ENCODE measurements around the gene CACNA1C.

The CACNA1C gene

DNA sequence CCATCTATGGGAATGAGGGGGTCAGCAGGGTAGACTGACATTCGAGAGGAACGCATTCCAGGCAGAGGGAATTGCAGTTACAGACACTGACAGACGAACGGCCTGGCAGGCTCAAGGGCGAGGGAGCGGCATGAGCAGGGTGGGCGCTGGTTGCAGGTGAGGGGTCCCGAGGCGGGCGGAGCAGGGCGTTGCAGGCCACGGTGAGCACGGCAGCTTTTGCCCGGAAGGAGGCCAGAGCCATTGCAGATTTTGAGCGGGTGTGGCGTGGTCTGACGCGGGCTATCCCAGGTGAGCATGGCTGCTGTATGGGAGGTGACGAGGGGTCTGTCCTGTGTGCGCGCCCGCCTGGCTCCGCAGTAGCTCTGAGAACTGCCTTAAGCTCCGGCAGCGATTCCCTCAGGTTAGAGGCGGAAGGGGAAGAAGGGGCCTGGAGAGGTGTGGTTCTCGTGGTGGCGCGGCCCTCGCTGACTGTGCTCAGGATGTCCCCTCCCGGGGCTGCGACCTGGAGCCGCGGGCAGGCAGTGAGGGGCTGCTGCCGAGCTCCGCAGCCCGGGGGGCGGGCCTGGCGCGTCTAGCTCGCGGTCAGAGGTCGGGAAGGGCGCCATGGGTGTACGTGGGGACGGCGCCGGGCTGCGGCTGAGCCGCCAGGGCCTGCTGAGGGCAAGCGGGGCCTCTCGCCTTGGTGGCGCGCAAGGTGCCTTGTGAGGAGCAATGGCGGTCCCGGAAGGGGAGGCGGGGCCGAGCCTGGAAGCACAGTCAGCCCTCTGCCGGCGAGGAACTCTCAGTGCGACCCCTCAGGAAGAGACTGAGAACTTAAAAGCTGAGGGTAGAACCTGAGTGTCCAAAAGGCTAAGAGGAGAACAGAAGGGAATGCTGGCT, 177.1 kb downstream of the CACNA1C start:
- no peak for DNase-seq (ENCODE audit: low read depth in 3 of 3, low spot score in 1 of 3)

GRCh38 chr12:2231011-2231595, 178.3 kb downstream of the CACNA1C start:
- no peak for DNase-seq (ENCODE audit: low read depth in 3 of 3, low spot score in 1 of 3)

DNA sequence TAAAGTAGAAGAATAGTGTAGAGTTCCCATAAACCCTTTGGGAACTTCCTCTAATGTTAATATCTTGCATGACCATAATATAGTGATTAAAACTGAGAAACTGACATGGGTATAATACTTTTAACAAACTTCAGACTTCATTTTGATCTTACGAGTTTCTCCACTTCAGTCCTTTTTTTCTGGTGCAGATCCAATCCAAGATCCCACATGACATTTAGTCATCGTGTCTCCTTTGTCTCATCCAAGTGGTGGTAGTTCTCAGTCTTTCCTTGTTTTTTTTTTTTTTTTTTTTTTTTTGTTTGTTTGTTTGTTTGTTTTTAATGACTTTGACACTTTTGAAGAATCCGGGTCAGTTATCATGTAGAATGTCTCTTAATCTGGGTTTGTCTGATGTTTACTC, 179.2 kb downstream of the CACNA1C start:
- DNase-seq (ENCODE audit: low read depth in 3 of 3, low spot score in 1 of 3), result no peak

- no peak for DNase-seq (ENCODE audit: low read depth in 3 of 3, low spot score in 1 of 3)
These were observed 180.2 kb downstream of the CACNA1C start for GRCh38 chr12:2233034-2233433.

DNA sequence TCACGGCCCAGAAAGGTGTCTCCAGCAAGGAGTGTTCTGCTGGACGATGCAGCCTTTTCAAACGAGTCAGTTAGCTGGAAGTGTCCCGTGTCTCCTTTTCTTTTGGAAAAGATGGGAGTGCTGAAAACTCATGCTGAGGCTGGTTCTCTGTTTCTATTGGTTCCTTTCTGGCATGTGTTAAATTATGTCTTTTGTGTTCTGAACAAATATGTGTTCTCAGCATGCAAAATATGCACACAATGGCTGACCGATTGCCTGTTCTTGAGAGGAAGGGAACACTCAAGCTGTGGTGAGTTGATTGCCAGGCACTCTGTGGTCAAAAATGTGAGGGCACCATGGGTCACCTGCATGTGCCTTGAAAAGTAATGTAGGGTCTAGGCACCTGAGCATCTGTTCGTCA, 181.3 kb downstream of the CACNA1C start:
- DNase-seq (ENCODE audit: low read depth in 3 of 3, low spot score in 1 of 3), result no peak

GRCh38 chr12:2234646-2235350, 182.0 kb downstream of the CACNA1C start:
- DNase-seq (ENCODE audit: low read depth in 3 of 3, low spot score in 1 of 3), result no peak

DNA sequence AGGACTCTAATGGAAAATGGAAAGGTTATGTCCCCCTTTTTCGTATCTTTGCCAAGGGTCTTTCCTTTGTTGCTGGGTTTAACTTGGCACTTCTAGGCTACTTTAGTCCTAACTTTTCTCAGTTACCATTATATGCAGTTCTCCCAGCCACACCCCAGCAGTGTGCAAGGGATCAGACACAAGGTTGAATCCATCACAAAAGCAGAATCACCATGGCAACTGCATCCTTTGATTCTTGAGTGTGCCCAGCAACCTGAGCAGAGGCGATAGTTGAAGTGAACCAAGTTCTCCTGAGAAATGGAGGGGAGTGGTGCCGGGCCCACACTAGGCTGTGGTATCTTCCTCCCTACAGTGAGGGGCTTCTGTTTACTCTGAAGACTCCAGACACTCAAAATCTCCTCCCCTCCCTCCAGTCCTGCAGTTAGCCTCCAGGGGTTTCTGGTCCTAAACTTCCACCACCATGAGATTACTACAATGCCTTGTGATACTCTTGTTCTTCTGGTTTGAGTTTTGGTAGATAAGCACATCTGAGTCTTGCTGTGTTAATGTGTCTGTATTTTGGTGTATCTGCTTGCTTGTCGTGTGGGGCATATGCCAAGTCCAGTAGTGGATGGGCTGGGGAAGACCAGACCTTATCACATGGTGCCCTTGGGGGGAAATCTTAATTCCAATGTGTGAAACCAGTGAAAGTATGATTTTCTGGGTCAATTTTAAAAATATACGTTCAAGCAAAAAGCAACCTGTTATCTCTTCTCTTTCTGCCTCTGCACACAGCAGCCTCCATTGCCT, 183.9 kb downstream of the CACNA1C start:
- no peak for DNase-seq (ENCODE audit: low read depth in 3 of 3, low spot score in 1 of 3)

DNA sequence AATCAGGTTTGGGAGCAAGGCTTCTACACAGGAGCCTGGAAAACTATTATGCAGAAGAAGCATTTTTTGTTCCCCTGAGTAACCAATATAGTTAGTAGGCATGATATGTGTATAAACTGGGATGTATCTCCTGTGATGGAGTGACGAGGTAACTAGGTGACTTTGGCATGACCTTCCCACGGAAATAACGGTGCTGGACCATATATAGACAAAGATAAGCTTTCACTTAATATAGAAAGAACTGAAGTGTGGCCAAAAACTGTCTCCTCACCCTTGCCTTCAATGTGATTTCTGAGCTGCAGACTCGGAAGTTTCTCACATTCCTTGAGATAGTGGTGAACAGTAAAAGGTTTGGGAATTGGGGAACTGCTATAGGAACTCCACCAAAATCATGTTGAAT, 185.3 kb downstream of the CACNA1C start:
- DNase-seq (ENCODE audit: low read depth in 3 of 3, low spot score in 1 of 3), result no peak

- DNase-seq (ENCODE audit: low read depth in 3 of 3, low spot score in 1 of 3), result no peak
These were observed 186.6 kb downstream of the CACNA1C start for GRCh38 chr12:2239381-2239871.

- no peak for DNase-seq (ENCODE audit: low read depth in 3 of 3, low spot score in 1 of 3)
These were observed 187.6 kb downstream of the CACNA1C start for GRCh38 chr12:2240390-2240789.

DNA sequence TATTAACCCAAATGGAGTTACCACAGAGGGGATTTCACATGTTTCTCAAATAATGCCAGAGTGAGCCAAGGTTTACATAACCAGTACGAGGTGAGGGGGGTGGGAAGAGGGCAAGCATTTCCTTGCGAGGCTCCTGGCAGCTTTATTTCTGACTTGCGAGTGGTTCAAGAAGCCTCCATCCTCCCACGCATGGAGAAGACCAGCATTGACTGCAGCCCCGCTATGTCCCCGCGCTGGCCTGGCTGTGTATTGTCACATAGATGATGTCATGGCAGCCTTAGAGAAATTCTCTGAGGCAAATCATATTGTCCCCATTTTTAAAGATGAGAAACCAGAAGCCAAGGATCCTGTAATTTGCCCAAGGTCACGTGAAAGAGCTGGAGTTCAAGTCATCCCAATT, 188.2 kb downstream of the CACNA1C start:
- DNase-seq (ENCODE audit: low read depth in 3 of 3, low spot score in 1 of 3), result no peak

DNA sequence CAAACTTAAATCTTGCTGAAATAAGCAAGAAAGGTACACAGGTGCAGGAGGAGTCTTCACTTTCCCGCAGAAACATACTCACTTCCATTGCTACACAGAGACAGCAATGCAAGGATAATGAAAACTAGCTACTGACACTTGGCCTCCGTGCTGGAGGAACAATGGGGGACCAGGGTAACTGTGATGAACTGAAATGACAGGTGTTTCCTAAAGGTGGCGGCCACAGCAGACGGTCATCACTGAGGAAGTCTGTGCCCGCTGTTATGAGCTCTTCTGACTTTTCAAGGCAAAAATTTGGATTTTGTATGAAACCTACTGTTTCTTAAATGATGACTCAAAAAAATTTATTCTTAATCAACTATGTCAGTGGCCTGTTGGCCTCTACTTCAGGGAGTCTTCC, 189.4 kb downstream of the CACNA1C start:
- DNase-seq (ENCODE audit: low read depth in 3 of 3, low spot score in 1 of 3), result no peak

DNA sequence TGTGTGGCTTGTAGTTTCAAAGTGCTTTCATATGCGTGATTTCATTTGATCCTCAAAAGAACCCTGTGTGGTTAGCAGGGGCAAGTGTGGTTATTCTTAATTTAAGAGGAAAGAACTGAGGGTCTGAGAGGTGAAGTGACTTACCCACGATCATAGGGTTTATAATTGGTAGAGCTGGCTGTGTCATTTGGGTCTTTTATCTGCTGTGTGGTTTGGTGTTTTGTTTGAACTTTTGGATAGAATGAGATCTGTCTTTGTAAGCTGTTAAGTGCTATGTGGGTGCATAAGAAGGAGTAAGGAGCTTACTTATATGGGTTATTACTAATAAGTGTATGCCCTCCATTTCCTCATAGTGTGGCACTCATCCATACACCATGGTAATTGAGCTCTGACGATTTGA, 190.0 kb downstream of the CACNA1C start:
- no peak for DNase-seq (ENCODE audit: low read depth in 3 of 3, low spot score in 1 of 3)

GRCh38 chr12:2243275-2243674, 190.5 kb downstream of the CACNA1C start:
- DNase-seq (ENCODE audit: low read depth in 3 of 3, low spot score in 1 of 3), result no peak

DNA sequence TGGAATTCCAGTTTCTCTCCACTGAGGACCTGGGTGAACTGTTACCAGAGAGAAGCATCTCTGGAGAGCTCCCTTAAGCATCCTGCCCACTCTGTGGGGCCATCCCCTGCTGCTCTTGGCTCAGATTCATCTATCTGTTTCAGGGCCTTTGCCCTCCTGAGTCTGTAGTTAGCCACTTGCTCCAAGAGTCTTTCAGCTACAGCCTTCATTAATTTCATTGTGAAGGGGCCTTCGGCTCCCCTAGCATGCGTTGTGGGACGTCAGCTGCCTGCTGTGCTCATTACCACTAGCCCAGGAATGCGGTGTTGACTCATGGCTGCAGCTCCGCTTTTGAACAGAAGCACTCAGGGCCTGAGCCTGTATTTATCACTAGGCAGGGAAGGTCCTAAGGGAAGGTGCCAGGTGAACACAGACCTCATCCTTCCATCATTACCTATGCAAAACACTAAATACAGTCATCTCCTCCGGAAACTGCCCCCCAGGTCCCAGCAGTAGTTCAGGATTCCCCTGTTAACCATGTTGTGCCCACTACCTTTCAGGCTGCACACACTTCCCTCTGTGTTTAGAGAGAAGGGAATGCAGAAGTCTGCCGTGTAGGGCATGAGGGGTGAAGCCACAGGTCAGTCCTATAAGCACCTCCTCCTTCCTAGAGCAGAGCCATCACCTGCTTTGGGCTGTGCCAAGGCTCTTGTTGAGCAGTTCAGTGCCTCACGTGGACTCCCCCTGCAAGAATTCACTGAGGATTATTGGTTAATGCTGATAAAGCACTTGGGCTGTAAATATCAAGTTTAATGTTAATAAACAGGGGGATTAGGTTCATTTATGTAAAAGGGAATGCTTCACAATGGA, 191.4 kb downstream of the CACNA1C start:
- DNase-seq (ENCODE audit: low read depth in 3 of 3, low spot score in 1 of 3), result no peak

- no peak for DNase-seq (ENCODE audit: low read depth in 3 of 3, low spot score in 1 of 3)
These were observed 193.6 kb downstream of the CACNA1C start for GRCh38 chr12:2246358-2246757.

- DNase-seq (ENCODE audit: low read depth in 3 of 3, low spot score in 1 of 3), result no peak
These were observed 194.3 kb downstream of the CACNA1C start for GRCh38 chr12:2247120-2247519.

DNA sequence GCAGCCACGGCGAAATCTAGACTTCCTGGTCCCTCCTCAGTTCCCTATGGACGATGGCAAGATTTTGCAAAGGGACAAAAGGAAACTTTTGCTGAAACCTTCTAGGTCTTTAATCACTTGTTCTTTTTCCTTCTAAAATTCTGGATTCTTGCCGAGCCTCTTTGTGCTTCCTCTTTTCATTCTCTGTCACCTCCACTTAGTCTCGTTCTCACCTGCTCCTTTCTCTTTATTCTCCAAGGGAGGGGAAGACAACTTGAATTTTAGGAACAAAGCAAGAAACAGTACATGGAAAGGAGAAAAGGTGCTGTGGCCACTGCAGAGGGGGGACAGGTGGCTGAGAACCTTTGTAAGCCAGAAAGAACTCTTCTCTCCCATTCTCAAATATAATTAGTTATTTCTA, 194.8 kb downstream of the CACNA1C start:
- DNase-seq (ENCODE audit: low read depth in 3 of 3, low spot score in 1 of 3), result no peak

GRCh38 chr12:2248087-2248900, 195.5 kb downstream of the CACNA1C start:
- DNase-seq (ENCODE audit: low read depth in 3 of 3, low spot score in 1 of 3), result no peak
